Measurements from ENCODE around the gene NDFIP2. TPM values are rescaled to one million over a fixed set of nuclear protein-coding genes. Genes with fewer than 3 reads are reported as not detected.

Gene NDFIP2
- total and polyA plus RNA-seq, 10 of the 15 experiments (the other 5 are each of a cell fraction or from before 2014, with no cell fraction given): 17.9 to 57.2 (median 30.6) TPM

GRCh38 chr13:79452239-79452913 is 28.6 kb upstream of the NDFIP2 start:
- in situ Hi-C loops (cut with MboI): no loop called here
- Histone ChIP-seq H3K9me3 (replicated peaks; ENCODE audit: control insufficient read depth, insufficient read depth, low read length) (no peaks in the 10 kb centered on the region), H3K36me3 (ENCODE audit: control insufficient read depth in 2 of 2, insufficient read depth in 2 of 2, low read length in 1 of 2) (no peaks in the 10 kb centered on the region), H3K79me2 (ENCODE audit: control insufficient read depth, insufficient read depth, low read length) (no peaks in the 10 kb centered on the region), H3K27me3 (replicated peaks in 1 of 2; ENCODE audit: control insufficient read depth in 2 of 2, insufficient read depth in 2 of 2, low read length in 1 of 2) (no peaks in the 10 kb centered on the region), H4K20me1 (ENCODE audit: control insufficient read depth, insufficient read depth) (no peaks in the 10 kb centered on the region), H3K4me3 (no peak overlapping the region), H3K4me1 (ENCODE audit: control insufficient read depth, insufficient read depth, low read length) (peaks cover 10% of the 10 kb centered on the region; the same call in 1 of the 2 replicates), H2AFZ (ENCODE audit: control insufficient read depth, low read depth, low read length) (peak overlapping the region; percentile 15; the same call in 1 of the 2 replicates), H3K9ac (ENCODE audit: control insufficient read depth, insufficient read depth, low read length) (no peak overlapping the region), H3K4me2 (ENCODE audit: control insufficient read depth, insufficient read depth) (no peak overlapping the region), H3K27ac (ENCODE audit: control insufficient read depth, insufficient read depth) (no peak overlapping the region)
- intact Hi-C loops (cut with micrococcal nuclease; ENCODE audit: unreplicated experiment): no loop called here
- ChIA-PET POLR2A (interaction anchor here (0.9 to 1.1 kb wide), 3 partner anchors 28 to 47 kb away, joined by 3 to 4 read pairs (median 4); partner anchors contain the start of gene RBM26), RAD21 (ENCODE audit: unreplicated experiment) (interaction anchor here (0.6 to 2.6 kb wide), 7 partner anchors 24 to 88 kb away, joined by 3 to 19 read pairs (median 3); partner anchors contain the start of gene NDFIP2), CTCF (interaction anchor here (1.0 to 1.5 kb wide), 5 partner anchors 10 to 28 kb away, joined by 3 to 4 read pairs (median 3); no protein-coding TSS in a partner anchor), SMC1A (ENCODE audit: uncharacterized antibody, unreplicated experiment) (interaction anchor here (1.0 to 2.8 kb wide), 10 partner anchors 13 to 88 kb away, joined by 3 to 19 read pairs (median 6); partner anchors contain the start of gene NDFIP2)
- FAIRE-seq: no peak
- ATAC-seq: no peak
- DNase-seq (ENCODE audit: low read depth, low spot score): no peak
- no TSS peak for BruUV-seq (replicated peaks)
- TF ChIP-seq ESRRA (IDR thresholded peaks at IDR 0.05; ENCODE audit: low read length): no peak
- no peak for TF ChIP-seq RB1 (IDR thresholded peaks at IDR 0.05; ENCODE audit: borderline replicate concordance)
- no peak for TF ChIP-seq ZNF687 (IDR thresholded peaks at IDR 0.05)
- TF ChIP-seq BMI1 (IDR thresholded peaks at IDR 0.05; ENCODE audit: borderline replicate concordance): no peak
- TF ChIP-seq ELK1 (IDR thresholded peaks at IDR 0.05; ENCODE audit: low read depth, low read length): no peak
- no peak for TF ChIP-seq NFXL1 (IDR thresholded peaks at IDR 0.05; ENCODE audit: borderline replicate concordance)
- TF ChIP-seq DPF2 (IDR thresholded peaks at IDR 0.05): no peak
- no peak for TF ChIP-seq PAX5 (IDR thresholded peaks at IDR 0.05; ENCODE audit: borderline replicate concordance, low read depth, low read length)
- TF ChIP-seq PAX8 (IDR thresholded peaks at IDR 0.05): no peak
- TF ChIP-seq CEBPB (IDR thresholded peaks at IDR 0.05; ENCODE audit: borderline replicate concordance in 1 of 2, low read depth in 2 of 2, low read length in 2 of 2): no peak
- no peak for TF ChIP-seq GATAD2B (conservative IDR thresholded peaks at IDR 0.05; ENCODE audit: low read depth)
- TF ChIP-seq RAD51 (IDR thresholded peaks at IDR 0.05): no peak
- TF ChIP-seq JUND (IDR thresholded peaks at IDR 0.05; ENCODE audit: low read depth, low read length): no peak
- no peak for TF ChIP-seq ZBTB40 (IDR thresholded peaks at IDR 0.05; ENCODE audit: borderline replicate concordance)
- TF ChIP-seq FOXM1 (IDR thresholded peaks at IDR 0.05; ENCODE audit: low read depth, low read length): no peak
- WGBS (ENCODE audit: insufficient coverage, insufficient replicate concordance, low lambda C conversion rate, missing lambda C conversion rate): 72% methylated on average over 3 of the region's 3 CpGs
